T-helper 1 cell treated with Interleukin-12 subunit alpha and Interleukin-12 subunit beta and Interleukin-4 antibody, amounts not matched to agents 30 ng/mL and 1 ng/mL, for 36 hours (primary cell): ENCODE measurements around the gene MEFV. TPM values are rescaled to one million over a fixed set of nuclear protein-coding genes. Genes with fewer than 3 reads are reported as not detected.
"Not testable (repeated sequence)": the region's sequence is repeated elsewhere in the genome, so short reads cannot be mapped to it uniquely, and the experiment has no call there.

Source experiments
- intact Hi-C: fragments of 100-400 bp; cut with micrococcal nuclease; formaldehyde crosslinking; loops from one replicate; pipeline ENCODE4 v1.15.1; 2024
- total RNA-seq: library from RNA; stranded (reverse); gene quantifications from 2 replicates; pipeline ENCODE4 v1.2.3, GENCODE V29; 2022

The MEFV gene
- total RNA-seq, 1 donor from 2014 or later: not detected

GRCh38 chr16:3234543-3234856, 21.9 kb downstream of the MEFV start:
- intact Hi-C loops: loop anchor here (2.0 kb wide), 2 partner anchors 20 to 70 kb away; partner anchors contain the start of genes TIGD7 and ZNF75A

- intact Hi-C loops: no loop called here
These were observed 32.4 kb downstream of the MEFV start for GRCh38 chr16:3223913-3224515.

- intact Hi-C loops: no loop called here
These were observed 35.6 kb downstream of the MEFV start for GRCh38 chr16:3220839-3221238.

- intact Hi-C loops: loop anchor here (5.0 kb wide), 2 partner anchors 66 to 139 kb away; partner anchors contain the start of gene ZNF263
These were observed 40.2 kb downstream of the MEFV start for GRCh38 chr16:3216263-3216640.

GRCh38 chr16:3215601-3216262, 40.7 kb downstream of the MEFV start:
- intact Hi-C loops: loop anchor here (1.0 to 5.0 kb wide), 4 partner anchors 19 to 138 kb away; partner anchors contain the start of genes ZNF200 and ZNF263

GRCh38 chr16:3214904-3215600, 41.4 kb downstream of the MEFV start:
- intact Hi-C loops: loop anchor here (1.0 to 5.0 kb wide), 4 partner anchors 20 to 138 kb away; partner anchors contain the start of genes ZNF200 and ZNF263

- intact Hi-C loops: no loop called here
These were observed 43.9 kb downstream of the MEFV start for GRCh38 chr16:3212567-3212966.

GRCh38 chr16:3212006-3212405, 44.4 kb downstream of the MEFV start:
- intact Hi-C loops: no loop called here

- intact Hi-C loops: no loop called here
These were observed 49.1 kb downstream of the MEFV start for GRCh38 chr16:3207086-3207953.

GRCh38 chr16:3205939-3206338, 50.5 kb downstream of the MEFV start:
- intact Hi-C loops: not testable (repeated sequence)

- intact Hi-C loops: no loop called here
These were observed 53.4 kb downstream of the MEFV start for GRCh38 chr16:3202903-3203539.

GRCh38 chr16:3198334-3199072, 57.9 kb downstream of the MEFV start:
- intact Hi-C loops: no loop called here

- intact Hi-C loops: not testable (repeated sequence)
These were observed 58.6 kb downstream of the MEFV start for GRCh38 chr16:3197694-3198333.

GRCh38 chr16:3195975-3196374, 60.5 kb downstream of the MEFV start:
- intact Hi-C loops: no loop called here

GRCh38 chr16:3194792-3195191, 61.6 kb downstream of the MEFV start:
- intact Hi-C loops: no loop called here

GRCh38 chr16:3193221-3194212, 62.9 kb downstream of the MEFV start:
- intact Hi-C loops: no loop called here

GRCh38 chr16:3192476-3193019, 63.9 kb downstream of the MEFV start:
- intact Hi-C loops: no loop called here
